ENCODE data around the gene ARHGEF19.
"Not testable (repeated sequence)": the region's sequence is repeated elsewhere in the genome, so short reads cannot be mapped to it uniquely, and the experiment has no call there.

The ARHGEF19 gene

DNA sequence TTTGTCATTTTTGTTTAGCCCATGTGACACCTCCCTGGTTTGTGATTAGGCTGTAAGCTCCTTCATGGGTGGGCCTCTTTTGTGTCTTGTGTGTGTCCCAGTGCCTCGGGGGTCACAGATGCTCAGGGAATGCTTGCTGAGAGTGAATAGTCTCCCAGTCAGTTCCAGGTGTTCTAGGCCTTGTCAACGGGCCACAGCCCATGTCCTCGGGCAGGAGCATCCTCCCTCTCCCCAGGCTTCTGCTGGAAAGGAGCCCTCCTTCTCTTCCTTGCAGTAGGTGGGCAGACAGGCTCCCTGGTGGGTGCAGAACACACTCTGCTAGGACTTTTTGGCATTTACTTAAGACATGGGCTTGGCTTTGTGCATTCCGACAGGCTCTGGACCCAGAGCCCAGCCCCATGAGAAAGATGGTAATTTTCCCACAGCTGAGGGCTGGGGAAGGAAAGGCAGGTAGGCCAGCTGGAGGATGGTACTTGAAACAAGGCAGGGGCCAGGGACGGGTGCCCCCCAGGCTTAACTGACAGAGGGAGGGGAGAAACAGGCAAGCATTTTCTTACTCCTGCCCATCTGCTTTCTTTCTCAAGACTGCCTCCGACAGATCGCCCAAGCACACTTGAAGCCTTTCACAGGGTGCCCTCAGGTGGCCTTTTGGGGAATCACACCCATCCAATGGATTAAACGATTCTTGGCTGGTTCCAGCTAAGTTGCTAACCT lies 31.6 kb upstream of the ARHGEF19 start:
- ATAC-seq, result peak; percentile 76 to 80

DNA sequence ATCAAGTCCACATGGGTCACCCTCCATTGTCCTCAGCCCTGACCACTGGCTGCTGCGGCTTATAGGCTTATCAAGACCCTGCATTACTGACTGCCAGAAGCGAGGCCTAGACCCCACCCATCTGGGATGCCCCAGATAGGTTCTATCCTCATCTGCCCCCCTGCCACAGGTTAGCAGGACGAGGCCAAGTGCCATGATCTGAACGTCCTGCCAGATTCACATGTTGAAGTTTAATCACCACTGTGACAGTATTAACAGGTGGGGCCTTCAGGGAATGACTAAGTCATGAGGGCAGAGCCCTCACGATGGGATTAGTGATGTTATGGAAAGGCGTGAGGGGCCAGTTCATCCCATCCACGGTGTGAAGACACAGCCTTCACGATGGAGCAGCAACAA lies 30.8 kb upstream of the ARHGEF19 start:
- no peak for ATAC-seq

DNA sequence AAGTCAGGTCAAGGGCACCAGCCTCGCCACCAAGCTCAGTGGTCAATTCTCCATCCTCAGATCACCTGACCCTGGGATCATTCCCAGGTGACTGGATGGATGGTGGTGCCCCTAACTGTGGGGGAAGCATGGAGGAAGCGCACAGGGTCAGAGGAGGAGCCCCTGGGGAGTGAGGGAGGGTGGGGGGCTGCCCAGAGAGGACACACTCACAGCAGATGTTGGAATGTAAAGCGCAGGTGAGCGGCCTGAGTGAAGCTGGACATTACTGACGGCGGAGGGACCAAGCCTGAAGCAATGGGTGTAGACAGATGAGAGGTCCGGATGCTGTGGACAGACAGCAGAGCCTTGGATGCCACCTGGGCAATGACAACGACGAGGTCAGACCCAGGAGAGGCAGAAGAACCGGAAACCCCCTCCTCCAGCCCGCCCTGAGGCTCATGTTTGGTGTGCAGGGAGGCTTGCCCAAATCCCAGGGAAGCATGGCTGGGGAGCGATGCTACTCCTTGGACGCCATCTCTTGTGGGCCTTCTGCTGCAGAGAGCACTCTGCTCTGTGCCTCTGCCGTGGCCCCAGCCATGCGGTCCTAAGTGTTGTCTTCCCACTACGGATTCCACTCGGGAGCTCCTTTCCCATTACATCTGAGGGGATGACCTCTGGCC lies 30.2 kb upstream of the ARHGEF19 start:
- no peak for ATAC-seq

DNA sequence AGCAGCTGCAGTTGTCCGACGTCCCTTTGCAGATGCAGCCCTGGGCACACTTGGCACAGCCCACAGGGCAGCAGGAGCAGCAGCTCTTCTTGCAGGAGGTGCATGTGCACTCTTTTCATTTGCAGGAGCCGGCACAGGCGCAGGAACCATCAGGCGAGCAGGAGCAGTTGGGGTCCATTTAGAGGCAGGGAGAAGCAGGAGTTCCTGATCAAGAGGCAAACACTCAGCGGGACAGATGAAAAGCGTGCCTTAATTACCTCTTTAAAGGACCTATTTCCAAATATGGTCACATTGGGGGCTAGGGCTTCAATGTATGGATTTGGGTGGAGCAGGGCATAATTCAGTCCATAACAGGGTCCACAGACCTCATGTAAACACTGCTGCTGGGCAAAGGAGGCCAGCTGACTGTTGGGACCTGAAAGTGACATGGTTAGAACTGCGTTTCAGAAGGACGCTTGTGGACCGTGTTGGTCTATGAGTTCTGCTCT lies 28.8 kb upstream of the ARHGEF19 start:
- ATAC-seq, result no peak

DNA sequence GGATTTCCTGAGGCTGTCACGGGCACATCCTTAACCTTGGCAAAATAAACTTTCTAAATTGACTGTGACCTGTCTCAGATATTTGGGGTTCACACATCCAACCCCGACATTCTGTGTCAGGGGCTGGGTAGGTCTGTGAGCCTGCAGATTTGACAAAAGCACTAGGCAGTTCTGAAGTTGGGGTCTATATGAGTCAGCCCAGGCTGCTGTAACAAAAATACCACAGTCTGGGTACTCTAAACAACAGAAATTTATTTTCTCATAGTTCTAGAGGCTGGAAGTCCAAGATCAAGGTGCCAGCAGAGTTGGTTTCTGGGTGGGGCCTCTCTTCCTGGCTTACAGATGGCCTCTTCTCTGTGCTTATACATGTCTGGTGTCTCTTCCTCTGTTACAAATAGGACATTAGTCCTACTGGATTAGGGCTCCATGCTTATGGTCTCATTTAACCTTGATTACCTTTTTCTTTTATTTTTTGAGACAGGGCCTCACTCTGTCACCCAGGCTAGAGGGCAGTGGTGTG lies 27.6 kb upstream of the ARHGEF19 start:
- no peak for ATAC-seq

DNA sequence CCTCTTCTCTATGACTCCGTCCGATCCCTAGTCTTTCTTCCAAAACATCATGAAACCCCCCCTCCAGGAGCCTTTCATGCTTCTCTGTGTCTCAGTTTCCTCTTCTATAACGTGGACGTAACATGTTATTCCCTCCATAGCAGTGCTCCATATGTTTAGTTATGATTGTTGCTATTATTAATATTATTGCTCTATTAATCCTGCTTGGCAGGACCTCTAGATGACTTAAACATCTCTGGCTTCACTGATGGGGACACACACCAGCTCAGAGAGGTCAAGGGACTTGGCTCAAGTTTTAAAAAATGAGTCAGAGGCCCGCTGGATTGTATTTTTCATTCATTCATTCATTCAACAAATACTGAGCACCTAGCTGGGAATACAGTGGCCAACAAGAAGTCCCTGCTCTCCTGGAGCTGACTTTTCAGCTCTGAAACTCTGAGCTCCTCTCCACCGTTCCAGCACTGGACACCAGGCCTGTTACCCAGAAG lies 24.9 kb upstream of the ARHGEF19 start:
- ATAC-seq, result no peak

DNA sequence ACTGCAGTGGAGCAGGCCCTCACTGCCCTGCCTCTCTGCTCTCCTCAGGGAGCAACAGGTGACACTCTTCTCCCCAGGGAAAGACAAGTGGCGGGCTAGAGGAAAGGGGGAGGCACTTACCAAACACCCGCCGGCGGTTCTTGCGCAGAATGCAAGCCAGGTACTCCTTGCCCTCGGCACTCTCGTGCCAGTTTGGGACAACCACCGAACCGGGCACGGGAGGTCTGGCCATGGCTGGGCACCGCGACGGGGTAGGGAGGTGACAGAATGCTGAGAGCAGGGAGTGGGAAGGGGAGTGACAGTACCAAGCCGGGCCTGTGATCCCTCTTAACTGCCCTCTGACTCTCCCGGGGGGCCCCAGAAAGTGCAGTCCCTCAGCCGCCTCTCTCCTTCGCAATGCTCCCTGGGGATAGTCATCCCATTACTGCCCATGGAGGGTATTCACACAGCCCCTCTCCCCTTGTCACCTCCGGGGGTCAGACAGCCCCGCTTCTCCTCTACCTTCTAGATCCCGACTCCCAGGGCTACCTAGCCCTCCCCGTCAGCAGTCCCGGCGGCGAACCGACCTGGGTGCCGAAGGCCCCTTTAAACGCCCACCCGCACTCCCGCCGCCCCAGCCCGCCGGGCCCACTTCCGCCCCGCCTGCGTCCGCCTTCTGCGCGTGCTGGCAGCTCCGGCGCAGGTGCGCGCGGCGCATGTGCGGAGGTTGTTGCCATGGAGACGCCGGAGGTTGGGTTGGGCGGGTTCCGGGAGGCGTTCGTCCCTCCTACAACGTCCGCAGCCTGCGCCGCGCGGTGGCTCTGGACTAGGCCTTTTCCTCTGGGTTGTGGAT lies 24.3 kb upstream of the ARHGEF19 start, which contains the start of gene CPLANE2:
TSS of gene CPLANE2 (minus strand) at position 673 of the 832 bp plus-strand sequence. CDS start at position 232, 441 bp downstream.
- peak; percentile 79 to 84 for ATAC-seq

DNA sequence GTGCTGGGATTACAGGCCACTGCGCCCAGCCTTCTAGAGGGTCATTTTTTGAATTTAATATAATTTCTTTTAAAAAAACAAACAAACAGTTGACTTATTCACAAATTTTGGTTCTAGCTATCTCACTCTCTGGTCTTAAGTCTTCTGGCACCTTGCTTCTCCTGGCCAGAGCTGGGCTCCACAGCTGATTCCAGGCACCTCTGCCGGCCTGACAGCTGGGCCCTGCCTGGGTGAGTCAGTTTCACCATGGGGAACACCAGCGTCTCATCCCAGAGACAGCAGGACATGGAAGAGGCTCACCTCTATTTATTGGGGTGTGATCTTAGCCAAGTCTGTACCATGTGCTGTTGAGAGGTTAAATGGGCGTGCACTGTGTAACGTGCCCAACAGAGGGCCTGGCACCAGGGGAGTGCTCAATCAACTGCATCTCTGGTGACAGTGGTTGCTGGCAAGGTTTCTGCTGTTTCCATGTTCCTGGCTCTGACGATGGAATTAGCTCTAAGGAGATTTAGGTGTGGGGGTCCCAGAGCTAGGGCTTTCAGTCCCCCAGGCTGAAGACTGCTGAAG lies 23.6 kb upstream of the ARHGEF19 start:
- peak; percentile 63 to 64 for ATAC-seq

DNA sequence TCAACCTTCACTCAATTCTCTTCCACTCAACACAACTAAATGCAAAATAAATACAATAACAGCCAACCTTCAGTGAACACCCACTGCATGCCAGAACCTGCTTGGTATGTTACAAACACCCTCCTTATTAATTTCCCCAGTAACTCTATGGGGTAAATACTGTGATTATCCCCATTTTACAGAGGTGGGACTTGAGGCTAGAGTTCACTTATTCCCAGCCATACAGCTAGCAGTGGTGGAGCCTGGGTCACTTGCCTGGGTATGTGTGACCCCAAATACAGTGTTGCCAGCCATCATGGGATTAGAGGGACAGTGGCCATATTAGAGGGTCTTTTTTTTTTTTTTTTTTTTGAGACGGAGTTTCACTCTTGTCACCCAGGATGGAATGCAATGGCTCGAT lies 22.9 kb upstream of the ARHGEF19 start:
- ATAC-seq, result no peak

DNA sequence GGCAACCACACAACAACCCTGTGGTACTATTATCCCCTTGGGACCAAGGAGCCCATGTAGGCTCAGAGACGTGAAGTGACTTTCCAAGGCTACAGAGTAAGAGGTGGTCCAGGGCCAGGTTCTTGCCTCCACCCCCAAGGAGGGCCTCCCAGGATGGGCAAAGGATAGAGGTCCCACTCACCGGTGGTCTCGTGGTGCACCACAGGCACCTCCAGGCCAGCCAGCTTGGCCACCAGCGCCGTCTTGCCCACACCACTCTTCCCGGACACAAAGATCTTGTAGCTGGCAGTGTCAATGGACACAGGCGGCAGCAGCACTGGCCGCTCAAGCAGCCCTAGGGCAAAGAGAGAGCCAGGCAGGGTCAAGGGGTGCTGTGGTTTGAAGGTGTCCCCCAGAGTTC lies 21.0 kb upstream of the ARHGEF19 start:
- ATAC-seq, result no peak

DNA sequence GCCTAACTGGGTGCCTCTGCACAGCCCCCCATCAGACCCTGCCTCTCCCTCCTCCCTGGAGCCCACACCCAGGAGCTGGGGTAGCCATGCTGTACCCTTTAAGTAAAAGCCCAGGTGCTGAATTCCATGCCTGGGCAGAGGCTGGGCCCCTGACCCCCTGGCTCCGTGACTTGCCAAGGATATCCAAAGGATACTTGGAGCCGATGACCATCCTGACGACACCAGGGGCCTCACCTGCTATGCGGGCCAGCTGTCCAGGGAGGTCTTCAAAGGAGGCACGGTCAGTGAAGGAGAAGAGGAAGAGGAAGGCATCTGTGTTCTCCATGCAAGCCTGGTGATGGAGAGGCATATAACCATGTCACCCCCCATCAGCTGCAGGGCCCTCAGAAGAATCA lies 19.9 kb upstream of the ARHGEF19 start:
- no peak for ATAC-seq

DNA sequence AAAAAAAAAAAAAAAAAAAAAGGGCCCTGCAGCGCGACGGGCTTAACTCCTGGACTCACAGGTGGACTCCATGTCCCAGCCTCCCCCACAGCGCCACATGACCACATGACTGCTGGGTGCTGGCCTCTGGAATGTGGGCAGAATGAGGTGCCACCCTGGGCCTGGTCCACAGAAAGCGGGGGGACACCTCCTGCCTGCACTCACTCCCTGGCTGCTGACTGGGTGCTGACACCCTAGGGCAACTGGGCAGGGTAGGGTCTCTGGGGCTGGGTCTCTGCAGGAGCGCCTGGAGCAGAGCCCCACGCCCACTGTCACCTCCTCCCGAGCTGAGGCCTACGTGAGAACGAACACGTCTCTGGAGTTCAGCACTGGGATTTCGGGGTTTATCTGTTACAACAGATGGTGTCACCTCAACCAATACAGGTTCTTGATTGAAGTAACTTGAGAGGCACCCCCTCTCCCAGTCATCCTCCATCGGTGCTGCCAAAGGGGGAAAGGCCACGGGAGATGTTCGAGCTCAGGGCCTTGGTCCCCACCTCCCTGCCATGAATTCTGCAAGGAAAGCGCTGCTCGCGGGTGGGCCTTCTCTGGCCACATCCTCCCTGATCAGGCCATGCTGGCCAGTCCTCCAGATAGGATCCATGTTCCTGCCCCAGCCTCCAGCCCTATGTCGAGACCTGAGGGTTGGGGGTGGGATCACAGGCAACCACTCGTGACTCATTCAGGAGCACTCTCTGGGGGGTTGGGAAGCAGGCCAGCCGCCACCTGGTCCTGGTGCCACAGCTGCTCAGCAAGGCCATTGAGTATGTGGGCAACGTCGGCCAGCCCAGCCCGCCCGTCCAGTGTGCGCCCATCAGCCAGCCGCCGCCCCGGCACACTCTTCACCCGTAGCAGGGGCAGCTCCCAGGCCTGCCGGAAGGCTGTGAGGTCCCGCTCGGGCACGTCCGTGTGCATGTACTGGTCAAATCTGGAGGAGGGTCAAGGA lies 19.2 kb upstream of the ARHGEF19 start:
- no peak for ATAC-seq

DNA sequence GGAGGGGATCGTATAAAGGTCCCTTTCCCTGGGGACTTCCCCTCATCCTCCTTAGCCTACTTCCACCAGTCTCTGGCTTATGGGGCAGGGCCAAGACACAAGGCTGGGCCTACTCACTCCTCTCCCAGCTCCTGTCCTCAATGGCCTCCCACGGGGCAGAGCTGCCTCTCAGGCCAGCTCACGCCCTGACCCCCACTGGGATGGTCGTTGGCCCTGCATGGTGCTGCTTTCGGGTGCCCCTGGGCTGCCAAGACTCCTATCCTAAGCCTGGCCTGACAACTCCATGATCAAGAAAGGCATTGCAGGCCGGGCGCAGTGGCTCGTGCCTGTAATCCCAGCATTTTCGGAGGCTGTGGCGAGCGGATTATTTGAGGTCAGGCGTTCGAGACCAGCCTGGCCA lies 18.3 kb upstream of the ARHGEF19 start:
- no peak for ATAC-seq

DNA sequence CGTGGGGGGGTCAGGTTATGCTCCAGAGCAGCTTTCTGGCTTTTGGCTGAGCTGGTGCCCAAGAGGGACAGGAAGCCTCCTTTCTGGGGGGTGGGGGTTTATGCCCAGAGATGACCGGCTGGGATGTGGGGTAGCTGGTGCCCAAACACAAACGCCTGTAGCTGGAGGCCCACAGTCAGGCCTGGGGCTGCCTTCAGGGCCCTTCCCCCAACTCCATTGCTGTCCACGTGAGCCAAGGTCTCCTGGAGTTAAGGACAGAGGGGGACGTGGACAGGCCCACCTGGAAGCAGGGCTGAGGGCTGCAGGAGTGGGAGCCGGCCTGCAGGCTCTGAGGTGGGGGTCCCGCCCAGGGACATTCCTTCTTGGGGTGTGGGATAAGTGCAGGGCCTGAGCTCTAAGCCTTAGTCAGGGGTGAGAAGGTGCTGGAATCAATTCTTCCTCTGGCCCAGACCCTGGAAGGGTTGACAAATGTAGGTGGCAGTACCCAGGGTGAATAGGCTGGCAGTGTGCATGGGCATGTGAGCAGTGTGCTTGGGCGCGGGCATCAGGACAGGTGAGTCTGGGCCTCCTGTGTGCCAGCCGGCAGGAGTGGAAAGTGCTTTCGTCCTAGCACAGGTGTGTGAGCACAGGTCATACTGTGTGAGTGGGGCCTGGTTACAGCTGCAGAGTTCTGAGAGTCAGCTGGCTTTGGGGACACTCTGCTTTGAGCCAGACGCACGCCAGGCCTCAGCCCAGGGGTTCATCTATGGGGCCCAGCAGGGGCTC lies 17.7 kb upstream of the ARHGEF19 start:
- no peak for ATAC-seq

DNA sequence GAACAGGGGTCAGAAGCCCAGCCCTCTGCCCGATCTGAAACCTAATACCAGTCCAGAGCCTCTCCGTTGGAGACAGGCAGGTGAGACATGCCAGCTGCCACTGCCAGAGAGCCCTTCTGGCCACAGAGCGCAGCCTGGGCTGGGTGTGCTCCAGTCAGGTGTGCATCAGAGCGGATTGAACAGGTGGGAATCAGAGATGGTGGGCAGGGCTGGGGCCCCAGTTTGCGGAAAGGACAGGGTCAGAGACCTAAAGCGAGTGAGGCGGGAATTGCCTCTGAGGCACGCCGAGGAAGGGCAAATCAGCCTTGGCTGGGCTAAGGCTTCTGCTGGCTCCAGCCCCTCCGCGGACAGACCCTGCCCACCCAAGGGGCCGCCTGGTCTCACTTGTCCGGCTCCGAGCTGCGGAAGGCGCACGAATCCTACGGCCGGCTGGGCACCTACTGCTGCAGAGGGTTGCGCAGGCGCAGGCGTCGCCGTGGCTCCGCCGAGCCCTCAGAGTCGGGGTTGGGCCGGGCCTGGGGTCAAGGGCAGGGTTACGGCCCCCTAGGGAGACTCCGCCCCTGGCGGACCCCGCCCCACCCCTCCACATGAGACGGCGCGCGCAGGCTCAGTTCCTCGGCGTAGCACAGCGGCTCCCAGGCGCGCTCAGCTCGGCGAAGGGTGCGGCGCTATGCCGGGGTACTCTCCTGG lies 14.2 kb upstream of the ARHGEF19 start:
- no peak for ATAC-seq

DNA sequence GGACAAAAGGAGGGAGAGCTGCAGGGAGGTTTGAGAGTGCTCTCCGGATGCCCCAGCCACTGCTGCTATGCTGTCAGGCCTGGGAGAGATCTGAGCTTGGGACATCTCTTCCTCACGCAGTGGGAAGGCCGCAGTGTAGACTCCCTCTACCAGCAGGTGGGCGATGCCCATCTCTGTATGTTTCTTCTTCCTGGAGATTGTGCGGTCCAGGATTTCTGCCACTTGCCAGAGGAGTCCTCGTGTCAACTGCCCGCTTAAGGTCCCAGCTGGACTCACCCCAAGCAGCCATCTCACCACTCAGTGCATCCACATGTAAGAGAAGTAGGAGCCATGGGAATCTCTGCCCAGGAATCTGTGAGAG lies 13.7 kb upstream of the ARHGEF19 start:
- no peak for ATAC-seq

DNA sequence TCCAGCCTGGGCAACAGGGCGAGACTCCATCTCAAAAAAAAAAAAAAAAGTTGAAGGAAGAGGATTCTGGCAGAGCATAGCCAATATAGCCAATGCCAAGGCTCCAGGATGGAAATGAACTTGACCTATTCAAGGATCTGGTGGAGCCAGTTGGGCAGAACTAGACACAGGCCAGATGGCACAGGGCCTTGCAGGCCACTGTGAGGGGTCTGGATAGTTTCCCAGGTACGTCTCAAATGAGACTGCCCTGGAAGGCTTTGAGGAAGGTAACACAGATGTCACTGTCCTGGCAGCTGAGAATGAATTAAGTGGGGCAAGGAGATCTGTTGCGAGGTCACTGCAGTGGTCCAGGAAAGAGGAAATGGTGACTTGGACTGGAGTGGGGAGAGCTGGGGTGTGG lies 12.0 kb upstream of the ARHGEF19 start:
- ATAC-seq, result no peak

DNA sequence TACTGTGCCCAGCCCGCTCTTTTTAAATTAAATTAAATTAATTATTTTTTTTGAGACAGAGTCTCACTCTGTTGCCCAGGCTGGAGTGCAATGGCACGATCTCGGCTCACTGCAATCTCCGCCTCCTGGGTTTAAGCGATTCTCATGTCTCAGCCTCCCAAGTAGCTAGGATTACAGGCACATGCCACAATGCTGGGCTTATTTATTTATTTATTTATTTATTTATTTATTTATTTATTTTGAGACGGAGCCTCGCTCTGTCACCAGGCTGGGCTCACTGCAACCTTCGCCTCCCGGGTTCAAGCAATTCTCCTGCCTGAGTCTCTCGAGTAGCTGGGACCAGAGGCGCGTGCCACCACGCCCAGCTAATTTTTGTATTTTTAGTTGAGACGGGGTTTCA lies 10.3 kb upstream of the ARHGEF19 start:
- ATAC-seq, result not testable (repeated sequence)

DNA sequence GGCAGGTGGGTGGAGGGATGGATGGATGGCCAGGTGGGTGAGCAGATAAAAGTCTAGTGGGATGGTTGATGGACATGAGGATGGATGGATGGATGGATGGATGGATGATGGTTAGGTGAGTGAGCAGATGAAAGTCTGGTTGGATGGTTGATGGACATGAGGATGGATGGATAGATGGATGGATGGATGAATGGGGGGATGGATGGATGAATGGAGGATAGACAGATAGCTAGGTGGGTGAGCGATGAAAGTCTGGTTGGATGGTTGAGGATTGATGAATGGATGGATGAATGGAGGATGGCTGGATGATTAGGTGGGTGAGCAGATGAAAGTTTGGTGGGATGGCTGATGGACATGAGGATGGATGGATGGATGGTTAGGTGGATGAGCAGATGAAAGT lies 9.0 kb upstream of the ARHGEF19 start:
- ATAC-seq, result no peak

DNA sequence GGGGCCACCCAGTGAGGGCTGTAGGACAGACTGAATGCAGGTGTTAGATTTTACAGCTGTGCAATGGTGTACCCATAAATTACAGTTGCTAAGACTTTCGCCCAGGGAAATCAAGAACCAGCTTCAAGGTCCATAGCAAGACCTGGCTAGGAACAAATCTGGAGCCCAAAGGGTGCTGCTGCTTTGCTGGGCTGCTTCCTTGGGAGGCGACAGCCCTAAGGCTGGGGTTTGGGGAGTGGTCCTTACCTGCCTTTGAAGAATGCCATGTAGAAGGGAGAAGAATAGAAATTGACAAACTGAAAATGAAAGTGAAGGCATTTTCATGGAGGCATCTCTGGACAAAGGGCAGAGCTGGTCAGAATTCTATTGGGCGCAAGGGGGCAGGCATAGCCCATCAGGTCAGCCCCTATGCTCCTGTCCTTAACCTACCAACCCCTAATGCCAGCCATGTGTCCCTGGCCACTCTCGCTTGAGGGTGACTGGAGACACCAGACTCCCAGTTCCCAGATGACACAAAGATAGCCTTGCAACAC lies 7.6 kb upstream of the ARHGEF19 start:
- ATAC-seq, result no peak
